ENCODE results near the gene STX19. TPM values are rescaled to one million over a fixed set of nuclear protein-coding genes. Genes with fewer than 3 reads are reported as not detected.
"Not testable (repeated sequence)": the region's sequence is repeated elsewhere in the genome, so short reads cannot be mapped to it uniquely, and the experiment has no call there.

STX19 gene
- total and polyA plus RNA-seq, 2 donors (not counting 3 experiments of a cell fraction or from before 2014, with no cell fraction given), result not detected

GRCh38 chr3:93969443-93969842 is 59.0 kb downstream of the STX19 start:
- dilution Hi-C loops (cut with MboI; ENCODE audit: extremely low pct_ligation_motif_present, low sequenced_read_pairs), result no loop called here
- Histone ChIP-seq H3K27ac (ENCODE audit: insufficient read depth, low read depth, low read length) (no peak overlapping the region), H3K9me3 (replicated peaks; ENCODE audit: control insufficient read depth, insufficient read depth, low read length) (no peaks in the 10 kb centered on the region), H3K4me2 (ENCODE audit: insufficient read depth, low read length) (no peak overlapping the region), H3K9ac (replicated peaks; ENCODE audit: extremely low read depth, insufficient read depth, low read length) (no peak overlapping the region), H3K36me3 (ENCODE audit: control insufficient read depth in 2 of 2, extremely low read depth in 1 of 2, insufficient read depth in 2 of 2, low read length in 2 of 2) (no peaks in the 10 kb centered on the region), H3K9me1 (replicated peaks; ENCODE audit: control insufficient read depth, extremely low read depth, insufficient read depth, low read length) (no peaks in the 10 kb centered on the region), H4K20me1 (replicated peaks; ENCODE audit: control insufficient read depth, extremely low read depth, insufficient read depth, low read length) (no peaks in the 10 kb centered on the region), H3K27me3 (ENCODE audit: control insufficient read depth in 2 of 2, insufficient read depth in 2 of 2, low read length in 2 of 2) (no peaks in the 10 kb centered on the region), H3K4me3 (replicated peaks in 1 of 3; ENCODE audit: insufficient read depth in 1 of 3, low read depth in 1 of 3, low read length in 3 of 3) (no peak overlapping the region), H2AFZ (ENCODE audit: low read depth, low read length) (no peak overlapping the region), H3K4me1 (ENCODE audit: control insufficient read depth, extremely low read depth, insufficient read depth, low read length) (peaks cover 7% of the 10 kb centered on the region), H3K79me2 (ENCODE audit: control insufficient read depth, insufficient read depth, low read length) (no peaks in the 10 kb centered on the region)
- BruUV-seq (replicated peaks), result no TSS peak
- DNase-seq (ENCODE audit: low read depth, low spot score), result no peak
- intact Hi-C loops (cut with micrococcal nuclease), result no loop called here
- ChIA-PET POLR2A (no interaction called here), CTCF (no interaction called here)
- no peak for FAIRE-seq
- TF ChIP-seq, protein P1, sequence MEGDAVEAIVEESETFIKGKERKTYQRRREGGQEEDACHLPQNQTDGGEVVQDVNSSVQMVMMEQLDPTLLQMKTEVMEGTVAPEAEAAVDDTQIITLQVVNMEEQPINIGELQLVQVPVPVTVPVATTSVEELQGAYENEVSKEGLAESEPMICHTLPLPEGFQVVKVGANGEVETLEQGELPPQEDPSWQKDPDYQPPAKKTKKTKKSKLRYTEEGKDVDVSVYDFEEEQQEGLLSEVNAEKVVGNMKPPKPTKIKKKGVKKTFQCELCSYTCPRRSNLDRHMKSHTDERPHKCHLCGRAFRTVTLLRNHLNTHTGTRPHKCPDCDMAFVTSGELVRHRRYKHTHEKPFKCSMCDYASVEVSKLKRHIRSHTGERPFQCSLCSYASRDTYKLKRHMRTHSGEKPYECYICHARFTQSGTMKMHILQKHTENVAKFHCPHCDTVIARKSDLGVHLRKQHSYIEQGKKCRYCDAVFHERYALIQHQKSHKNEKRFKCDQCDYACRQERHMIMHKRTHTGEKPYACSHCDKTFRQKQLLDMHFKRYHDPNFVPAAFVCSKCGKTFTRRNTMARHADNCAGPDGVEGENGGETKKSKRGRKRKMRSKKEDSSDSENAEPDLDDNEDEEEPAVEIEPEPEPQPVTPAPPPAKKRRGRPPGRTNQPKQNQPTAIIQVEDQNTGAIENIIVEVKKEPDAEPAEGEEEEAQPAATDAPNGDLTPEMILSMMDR (IDR thresholded peaks at IDR 0.05; ENCODE audit: extremely low read depth in 1 of 2, insufficient read depth in 1 of 2, low read depth in 1 of 2, low read length in 2 of 2), result no peak
- TF ChIP-seq, protein P2, sequence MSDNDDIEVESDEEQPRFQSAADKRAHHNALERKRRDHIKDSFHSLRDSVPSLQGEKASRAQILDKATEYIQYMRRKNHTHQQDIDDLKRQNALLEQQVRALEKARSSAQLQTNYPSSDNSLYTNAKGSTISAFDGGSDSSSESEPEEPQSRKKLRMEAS (IDR thresholded peaks at IDR 0.05; ENCODE audit: insufficient read depth, insufficient read length), result no peak
- TF ChIP-seq GATA2 (IDR thresholded peaks at IDR 0.05; ENCODE audit: insufficient read depth, insufficient read length, low read depth, low read length) (no peak), FOS (IDR thresholded peaks at IDR 0.05; ENCODE audit: borderline replicate concordance, insufficient read depth, low read length) (no peak), POLR2AphosphoS5 (IDR thresholded peaks at IDR 0.05; ENCODE audit: insufficient read depth, low read depth, low read length) (no peak), MYC (IDR thresholded peaks at IDR 0.05; ENCODE audit: low read depth, low read length) (no peak), JUN (IDR thresholded peaks at IDR 0.05; ENCODE audit: borderline replicate concordance, insufficient read depth, insufficient read length, low read depth) (no peak), EZH2 (IDR thresholded peaks at IDR 0.05; ENCODE audit: borderline replicate concordance, low read depth, low read length, severe bottlenecking) (no peak), POLR2A (IDR thresholded peaks at IDR 0.05; ENCODE audit: low read depth, low read length) (no peak)

DNA sequence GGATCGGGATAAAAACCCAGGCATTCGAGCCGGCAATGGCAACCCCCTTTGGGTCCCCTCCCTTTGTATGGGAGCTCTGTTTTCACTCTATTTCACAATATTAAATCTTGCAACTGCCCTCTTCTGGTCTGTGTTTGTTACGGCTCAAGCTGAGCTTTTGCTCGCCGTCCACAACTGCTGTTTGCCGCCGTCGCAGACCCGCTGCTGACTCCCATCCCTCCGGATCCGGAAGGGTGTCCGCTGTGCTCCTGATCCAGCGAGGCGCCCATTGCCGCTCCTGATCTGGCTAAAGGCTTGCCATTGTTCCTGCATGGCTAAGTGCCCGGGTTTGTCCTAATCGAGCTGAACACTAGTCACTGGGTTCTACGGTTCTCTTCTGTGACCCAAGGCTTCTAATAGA is 63.3 kb downstream of the STX19 start:
- H3K9me1 ChIP-seq (replicated peaks; ENCODE audit: control insufficient read depth, extremely low read depth, insufficient read depth, low read length); H3K9ac ChIP-seq (replicated peaks; ENCODE audit: extremely low read depth, insufficient read depth, low read length); dilution Hi-C loops (cut with MboI; ENCODE audit: extremely low pct_ligation_motif_present, low sequenced_read_pairs); H3K9me3 ChIP-seq (replicated peaks; ENCODE audit: control insufficient read depth, insufficient read depth, low read length); intact Hi-C loops (cut with micrococcal nuclease); H3K36me3 ChIP-seq (ENCODE audit: control insufficient read depth in 2 of 2, extremely low read depth in 1 of 2, insufficient read depth in 2 of 2, low read length in 2 of 2); BruUV-seq (replicated peaks); H3K27ac ChIP-seq (ENCODE audit: insufficient read depth, low read depth, low read length); H3K4me3 ChIP-seq (replicated peaks in 1 of 3; ENCODE audit: insufficient read depth in 1 of 3, low read depth in 1 of 3, low read length in 3 of 3); H3K27me3 ChIP-seq (ENCODE audit: control insufficient read depth in 2 of 2, insufficient read depth in 2 of 2, low read length in 2 of 2); POLR2A ChIA-PET; H4K20me1 ChIP-seq (replicated peaks; ENCODE audit: control insufficient read depth, extremely low read depth, insufficient read depth, low read length); DNase-seq (ENCODE audit: low read depth, low spot score); H2AFZ ChIP-seq (ENCODE audit: low read depth, low read length); H3K79me2 ChIP-seq (ENCODE audit: control insufficient read depth, insufficient read depth, low read length); CTCF ChIA-PET; H3K4me1 ChIP-seq (ENCODE audit: control insufficient read depth, extremely low read depth, insufficient read depth, low read length); H3K4me2 ChIP-seq (ENCODE audit: insufficient read depth, low read length); FAIRE-seq: not testable (repeated sequence)
